GM03348 (cell line): Measurements from ENCODE around the gene OTOR.

Source experiments
- DNase-seq: peaks from one replicate; pipeline ENCODE4 v3.0.0; 2012; ENCODE audit warnings: low spot score

Gene OTOR

GRCh38 chr20:16749573-16749972 is 1.4 kb downstream of the OTOR start:
- DNase-seq = no peak

GRCh38 chr20:16752082-16752481 is 3.9 kb downstream of the OTOR start:
- DNase-seq = no peak

GRCh38 chr20:16752901-16753300 is 4.7 kb downstream of the OTOR start:
- DNase-seq = no peak

GRCh38 chr20:16758454-16759180 is 10.5 kb downstream of the OTOR start:
- no peak for DNase-seq

GRCh38 chr20:16759181-16759563 is 11.0 kb downstream of the OTOR start:
- DNase-seq = no peak

- DNase-seq = no peak
Measured at GRCh38 chr20:16760431-16761304, 12.5 kb downstream of the OTOR start.

GRCh38 chr20:16761305-16761829 is 13.2 kb downstream of the OTOR start:
- DNase-seq = peak; percentile 75

GRCh38 chr20:16764560-16764959 is 16.4 kb downstream of the OTOR start:
- DNase-seq = no peak

GRCh38 chr20:16771213-16771612 is 23.1 kb downstream of the OTOR start:
- no peak for DNase-seq

- no peak for DNase-seq
Measured at GRCh38 chr20:16775961-16776360, 27.8 kb downstream of the OTOR start.

- DNase-seq = no peak
Measured at GRCh38 chr20:16777126-16777525, 29.0 kb downstream of the OTOR start.

GRCh38 chr20:16778159-16778558 is 30.0 kb downstream of the OTOR start:
- no peak for DNase-seq

- no peak for DNase-seq
Measured at GRCh38 chr20:16781496-16781895, 33.3 kb downstream of the OTOR start.

- no peak for DNase-seq
Measured at GRCh38 chr20:16785226-16785625, 37.1 kb downstream of the OTOR start.
